ENCODE data around the gene KLHL22. TPM values are rescaled to one million over a fixed set of nuclear protein-coding genes. Genes with fewer than 3 reads are reported as not detected.
"Not testable (repeated sequence)": the region's sequence is repeated elsewhere in the genome, so short reads cannot be mapped to it uniquely, and the experiment has no call there.

Gene KLHL22
- total RNA-seq, 1 experiment from 2014 or later, result 14.8 TPM

GRCh38 chr22:20506543-20507252 is 11.1 kb upstream of the KLHL22 start:
- no peaks in the 10 kb centered on the region for H3K9me3 ChIP-seq (ENCODE audit: low read length)
- peaks cover 44% of the 10 kb centered on the region for H3K79me2 ChIP-seq (ENCODE audit: low read length)
- no peak for ATAC-seq
- H3K36me3 ChIP-seq (ENCODE audit: low read depth, low read length), result peaks cover 5% of the 10 kb centered on the region
- intact Hi-C loops (cut with micrococcal nuclease), result loop anchor here (5.0 kb wide), 1 partner anchor 61 kb away; no protein-coding TSS in a partner anchor
- POLR2A ChIA-PET (ENCODE audit: unreplicated experiment), result no interaction called here
- H3F3A ChIP-seq (ENCODE audit: low read length, unreplicated experiment), result peaks cover 6% of the 10 kb centered on the region
- H3K4me1 ChIP-seq (ENCODE audit: insufficient read depth, low read length), result peaks cover 44% of the 10 kb centered on the region
- H4K20me1 ChIP-seq (ENCODE audit: low read length), result peaks cover 22% of the 10 kb centered on the region
- no peaks in the 10 kb centered on the region for H3K9me2 ChIP-seq (replicated peaks; ENCODE audit: low read length)
- BruUV-seq (replicated peaks), result no TSS peak
- peak overlapping the region; percentile 50 for H2AFZ ChIP-seq (ENCODE audit: low read length)
- no peak for DNase-seq
- H3K27me3 ChIP-seq (ENCODE audit: low read length), result no peaks in the 10 kb centered on the region
- peak overlapping the region; percentile 97 for H3K4me2 ChIP-seq (ENCODE audit: low read length)
- no peak for TF ChIP-seq CTCF (conservative IDR thresholded peaks at IDR 0.05; ENCODE audit: low read depth, low read length)
- no peak for TF ChIP-seq EZH2phosphoT487 (IDR thresholded peaks at IDR 0.05; ENCODE audit: borderline replicate concordance, low read length)
- CTCF ChIA-PET, result no interaction called here
- H3K9ac ChIP-seq (ENCODE audit: low read length), result peak overlapping the region; percentile 100
- peak overlapping the region; percentile 100 for H3K27ac ChIP-seq (ENCODE audit: low read length)
- H3K4me3 ChIP-seq (ENCODE audit: low read length), result peak overlapping the region; percentile 80

- Histone ChIP-seq H3K79me2 (ENCODE audit: low read length) (peaks cover 21% of the 10 kb centered on the region), H3K4me2 (ENCODE audit: low read length) (peak overlapping the region; percentile 68), H3K27ac (ENCODE audit: low read length) (peak overlapping the region; percentile 88), H3K4me1 (ENCODE audit: insufficient read depth, low read length) (peaks cover 35% of the 10 kb centered on the region), H3K9ac (ENCODE audit: low read length) (peak overlapping the region; percentile 64)
- POLR2A ChIA-PET (ENCODE audit: unreplicated experiment); intact Hi-C loops (cut with micrococcal nuclease); H3K36me3 ChIP-seq (ENCODE audit: low read depth, low read length); BruUV-seq (replicated peaks); H3K27me3 ChIP-seq (ENCODE audit: low read length); H4K20me1 ChIP-seq (ENCODE audit: low read length); H3K9me3 ChIP-seq (ENCODE audit: low read length); H3K9me2 ChIP-seq (replicated peaks; ENCODE audit: low read length); H2AFZ ChIP-seq (ENCODE audit: low read length); H3K4me3 ChIP-seq (ENCODE audit: low read length); CTCF ChIA-PET; H3F3A ChIP-seq (ENCODE audit: low read length, unreplicated experiment): not testable (repeated sequence)
- ATAC-seq, result peak; percentile 35
- peak; percentile 89 for DNase-seq
Measured at GRCh38 chr22:20504293-20504922, 8.8 kb upstream of the KLHL22 start.

- H4K20me1 ChIP-seq (ENCODE audit: low read length), result no peaks in the 10 kb centered on the region
- TF ChIP-seq EZH2 (IDR thresholded peaks at IDR 0.05; ENCODE audit: low read length, unreplicated experiment) (no peak), EZH2phosphoT487 (IDR thresholded peaks at IDR 0.05; ENCODE audit: borderline replicate concordance, low read length) (no peak), CTCF (conservative IDR thresholded peaks at IDR 0.05; ENCODE audit: low read depth, low read length) (no peak)
- DNase-seq (peak; percentile 55), ATAC-seq (peak; percentile 23)
- H3K4me1 ChIP-seq (ENCODE audit: insufficient read depth, low read length), result peaks cover 35% of the 10 kb centered on the region
- ChIA-PET POLR2A (ENCODE audit: unreplicated experiment) (no interaction called here), CTCF (interaction anchor here (0.6 kb wide), 1 partner anchor 27 kb away, joined by 3 read pairs; no protein-coding TSS in a partner anchor)
- peak overlapping the region; percentile 68 for H3K4me2 ChIP-seq (ENCODE audit: low read length)
- no peak overlapping the region; the same call in 1 of the 2 replicates for H3K4me3 ChIP-seq (ENCODE audit: low read length)
- peaks cover 15% of the 10 kb centered on the region for H3K79me2 ChIP-seq (ENCODE audit: low read length)
- H3K27ac ChIP-seq (ENCODE audit: low read length), result peak overlapping the region; percentile 88
- H3K36me3 ChIP-seq (ENCODE audit: low read depth, low read length), result no peaks in the 10 kb centered on the region
- intact Hi-C loops (cut with micrococcal nuclease), result no loop called here
- peaks cover under 1% of the 10 kb centered on the region for H3F3A ChIP-seq (ENCODE audit: low read length, unreplicated experiment)
- no peaks in the 10 kb centered on the region for H3K9me3 ChIP-seq (ENCODE audit: low read length)
- BruUV-seq (replicated peaks), result no TSS peak
- no peak overlapping the region for H2AFZ ChIP-seq (ENCODE audit: low read length)
- no peaks in the 10 kb centered on the region for H3K27me3 ChIP-seq (ENCODE audit: low read length)
- peak overlapping the region; percentile 64 for H3K9ac ChIP-seq (ENCODE audit: low read length)
- no peaks in the 10 kb centered on the region for H3K9me2 ChIP-seq (replicated peaks; ENCODE audit: low read length)
Measured at GRCh38 chr22:20503816-20504215, 8.2 kb upstream of the KLHL22 start.

Measured in PC-3 (cell line).